ENCODE results near the gene C7orf33. TPM values are rescaled to one million over a fixed set of nuclear protein-coding genes. Genes with fewer than 3 reads are reported as not detected.

Gene C7orf33
- total and polyA plus RNA-seq, 2 of the 8 experiments (the other 6 are each of a cell fraction or from before 2014, with no cell fraction given) = not detected

DNA sequence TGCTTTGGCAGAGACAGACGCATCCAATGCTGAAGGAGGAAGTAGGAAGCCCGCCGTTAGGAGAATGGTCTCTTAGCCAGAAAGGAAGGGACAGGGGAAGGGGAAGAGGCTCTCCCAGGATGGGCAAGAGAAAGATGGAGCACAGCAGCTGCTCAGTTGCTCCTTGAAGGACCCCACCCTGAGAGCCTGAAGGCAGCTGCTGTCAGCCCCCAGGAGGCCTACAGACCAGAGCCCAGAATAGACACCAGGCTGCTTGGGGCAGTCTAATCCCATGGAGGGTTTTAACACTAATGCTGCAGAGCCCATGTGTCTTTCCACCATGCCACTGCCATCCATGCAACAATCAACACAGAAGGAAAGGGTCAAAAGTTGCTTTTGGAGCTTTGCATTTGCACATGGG is 3.5 kb upstream of the C7orf33 start:
- no peak for FAIRE-seq
- H2AFZ ChIP-seq (ENCODE audit: low read length) = no peak overlapping the region
- no peak overlapping the region for H2AK5ac ChIP-seq (ENCODE audit: low read depth, low read length)

More for the DNA sequence above, 3.5 kb upstream of the C7orf33 start:
- no peak overlapping the region for H3K4me2 ChIP-seq (ENCODE audit: insufficient read depth in 1 of 2, low read depth in 2 of 2, low read length in 2 of 2)
- no peak for TF ChIP-seq CREB1 (IDR thresholded peaks at IDR 0.05)
- no peak for TF ChIP-seq JUN (IDR thresholded peaks at IDR 0.05; ENCODE audit: low read depth, low read length)
- TF ChIP-seq EZH2 (IDR thresholded peaks at IDR 0.05; ENCODE audit: low read depth, low read length, severe bottlenecking) = no peak
- no peak for TF ChIP-seq TAF7 (optimal IDR thresholded peaks at IDR 0.05; ENCODE audit: borderline replicate concordance, low read depth, low read length)
- no peaks in the 10 kb centered on the region for H3K79me2 ChIP-seq (ENCODE audit: control insufficient read depth in 1 of 2, insufficient read depth in 2 of 2, low read length in 2 of 2)
- H2BK12ac ChIP-seq (ENCODE audit: low read depth, low read length) = no peak overlapping the region
- H2BK5ac ChIP-seq (ENCODE audit: low read depth, low read length) = no peak overlapping the region
- ChIA-PET CTCF (ENCODE audit: partially characterized antibody) (interaction anchor here (0.8 to 1.3 kb wide), 3 partner anchors 10 to 25 kb away, joined by 3 to 4 read pairs (median 3); no protein-coding TSS in a partner anchor), POLR2A (ENCODE audit: partially characterized antibody) (no interaction called here)
- H3K36me3 ChIP-seq (ENCODE audit: control insufficient read depth in 2 of 4, insufficient read depth in 4 of 4, low read length in 3 of 4) = no peaks in the 10 kb centered on the region
- no peak overlapping the region for H4K91ac ChIP-seq (replicated peaks; ENCODE audit: insufficient read length, low read length)
- H3K79me1 ChIP-seq (ENCODE audit: low read depth, low read length) = no peaks in the 10 kb centered on the region
- DNase-seq (ENCODE audit: low read depth in 1 of 2, low spot score in 2 of 2) = no peak
- no peak overlapping the region for H3K27ac ChIP-seq (ENCODE audit: low read depth, low read length)
- H3K23ac ChIP-seq (ENCODE audit: insufficient read length) = no peak overlapping the region
- H3K4me3 ChIP-seq (ENCODE audit: extremely low read depth in 1 of 4, insufficient read depth in 2 of 4, low read depth in 3 of 4, low read length in 4 of 4) = no peak overlapping the region
- no peak overlapping the region for H3K14ac ChIP-seq (ENCODE audit: insufficient read length)
- H3K23me2 ChIP-seq (ENCODE audit: low read depth, low read length) = no peaks in the 10 kb centered on the region
- no peak overlapping the region for H3K56ac ChIP-seq (replicated peaks; ENCODE audit: insufficient read length, low read depth, low read length)
- H3K27me3 ChIP-seq (replicated peaks in 1 of 4; ENCODE audit: control insufficient read depth in 3 of 4, extremely low read depth in 1 of 4, insufficient read depth in 3 of 4, low read length in 3 of 4) = no peaks in the 10 kb centered on the region
- H4K5ac ChIP-seq (ENCODE audit: insufficient read length, low read depth, low read length) = no peak overlapping the region
- no peak overlapping the region for H2BK15ac ChIP-seq (ENCODE audit: low read length)
- WGBS, 2 experiments (ENCODE audit: extremely low coverage in 1 of 2, insufficient coverage in 1 of 2, insufficient read length in 1 of 2, insufficient replicate concordance in 2 of 2, low coverage in 1 of 2, low lambda C conversion rate in 2 of 2, missing lambda C conversion rate in 1 of 2) = 82% methylated on average over 3 of the region's 3 CpGs; no CpG with 5 or more reads in 1 of the 2 experiments
- H2BK120ac ChIP-seq (replicated peaks; ENCODE audit: low read depth, low read length) = no peak overlapping the region
- H3K4me1 ChIP-seq (replicated peaks in 1 of 4; ENCODE audit: control insufficient read depth in 3 of 4, insufficient read depth in 4 of 4, low read length in 3 of 4) = peaks cover 4 to 16% (median 13%) of the 10 kb centered on the region in 4 experiments; a peak in 6 of 7 replicates
- H2BK20ac ChIP-seq (ENCODE audit: low read length) = no peak overlapping the region
- no peak overlapping the region for H3K18ac ChIP-seq (ENCODE audit: extremely low read depth, low read length)
- no peak overlapping the region for H4K8ac ChIP-seq (ENCODE audit: extremely low read depth, insufficient read depth, low read length)
- H3K4ac ChIP-seq (replicated peaks; ENCODE audit: insufficient read length, low read depth, low read length) = no peak overlapping the region
- no peaks in the 10 kb centered on the region for H4K20me1 ChIP-seq (replicated peaks in 1 of 2; ENCODE audit: control insufficient read depth in 1 of 2, insufficient read depth in 2 of 2, low read length in 2 of 2)
- no peaks in the 10 kb centered on the region for H3K9me3 ChIP-seq (ENCODE audit: insufficient read depth in 2 of 2, low read depth in 1 of 2, low read length in 1 of 2)
- H3K9ac ChIP-seq (replicated peaks in 1 of 4; ENCODE audit: extremely low read depth in 1 of 4, low read depth in 3 of 4, low read length in 3 of 4) = no peak overlapping the region

Measured in H1 (cell line).